Fibroblast of lung (primary cell): ENCODE results near the gene HLF. TPM values are rescaled to one million over a fixed set of nuclear protein-coding genes. Genes with fewer than 3 reads are reported as not detected.

Source experiments
- DNase-seq, 2 donors: peaks; one replicate each; pipeline versions ENCODE4 v3.0.0 to v3.0.0-alpha.2; 2010; ENCODE audit warnings: low read depth in 2 of 2
- H2AFZ ChIP-seq: 2 replicates; pipeline ENCODE4 v1.5.1; 2012; ENCODE audit warnings: low read length, control low read depth, inconsistent platforms
- H3K27ac ChIP-seq: 2 replicates; pipeline ENCODE4 v1.5.1; 2011; ENCODE audit warnings: low read length, control low read depth; ENCODE audit not compliant: insufficient read depth
- H3K27me3 ChIP-seq: 2 replicates; pipeline ENCODE4 v1.5.1; 2011; ENCODE audit warnings: mild to moderate bottlenecking, low read length; ENCODE audit not compliant: control insufficient read depth, insufficient read depth
- H3K36me3 ChIP-seq: 2 replicates; pipeline ENCODE4 v1.5.1; 2011; ENCODE audit warnings: low read length; ENCODE audit not compliant: control insufficient read depth, insufficient read depth
- H3K4me1 ChIP-seq: 2 replicates; pipeline ENCODE4 v1.5.1; 2011; ENCODE audit warnings: low read length; ENCODE audit not compliant: control insufficient read depth, insufficient read depth; ENCODE audit errors: extremely low read depth
- H3K4me2 ChIP-seq: 2 replicates; pipeline ENCODE4 v1.5.1; 2011; ENCODE audit warnings: low read length, control low read depth; ENCODE audit not compliant: insufficient read depth; ENCODE audit errors: extremely low read depth
- H3K4me3 ChIP-seq, 4 experiments: fragments of 200-600 bp in 1 of 4; sonication (generic) in 1 of 4; replicated peaks in 1 of 4; 2 replicates each; pipeline ENCODE4 v1.5.1; 2011 to 2016; ENCODE audit warnings: low read length in 4 of 4, low read depth in 3 of 4, mild to moderate bottlenecking in 3 of 4, control low read depth in 2 of 4, inconsistent platforms in 1 of 4, mixed read lengths in 1 of 4; ENCODE audit not compliant: insufficient read depth in 1 of 4; ENCODE audit errors: control extremely low read depth in 1 of 4
- H3K79me2 ChIP-seq: 2 replicates; pipeline ENCODE4 v1.5.1; 2012; ENCODE audit warnings: mild to moderate bottlenecking, low read length, inconsistent platforms; ENCODE audit not compliant: control insufficient read depth, insufficient read depth
- H3K9ac ChIP-seq: 2 replicates; pipeline ENCODE4 v1.5.1; 2011; ENCODE audit warnings: mild to moderate bottlenecking, low read length, control low read depth; ENCODE audit not compliant: insufficient read depth
- H3K9me3 ChIP-seq: 2 replicates; pipeline ENCODE4 v1.5.1; 2012; ENCODE audit warnings: low read depth, low read length; ENCODE audit not compliant: control insufficient read depth, insufficient read depth
- H4K20me1 ChIP-seq: 2 replicates; pipeline ENCODE4 v1.5.1; 2011; ENCODE audit warnings: low read length; ENCODE audit not compliant: control insufficient read depth, insufficient read depth; ENCODE audit errors: extremely low read depth
- EZH2 ChIP-seq: IDR thresholded peaks from 2 replicates; pipeline ENCODE4 v1.5.1; 2012; ENCODE audit warnings: low read length, control low read depth, mild to moderate bottlenecking; ENCODE audit errors: missing control alignments
- polyA plus RNA-seq, 2 donors: library from polyadenylated mRNA; depleted of rRNA in 1 of 2; stranded (reverse) in 1 of 2; unstranded in 1 of 2; fragments of >200 nt; gene quantifications; 2 replicates each; pipeline ENCODE4 v1.2.1, GENCODE V29; 2011 to 2012; ENCODE audit warnings: missing spikeins in 1 of 2
- total RNA-seq: library from RNA; depleted of rRNA; stranded (reverse); fragments of >200 nt; gene quantifications from 2 replicates; pipeline ENCODE4 v1.2.1, GENCODE V29; 2014
- TF ChIP-seq, protein P1 (sequence below), 2 donors: IDR thresholded peaks in 1 of 2; conservative IDR thresholded peaks in 1 of 2; 1 replicate in 1 of 2; 2 replicates in 1 of 2; pipeline ENCODE4 v1.5.1; 2011 to 2012; ENCODE audit warnings: low read length in 2 of 2, control low read depth in 1 of 2, inconsistent platforms in 1 of 2, low read depth in 1 of 2, mild to moderate bottlenecking in 1 of 2

Gene HLF
- total and polyA plus RNA-seq, 2 donors (not counting 1 experiment from before 2014, with no cell fraction given), result 0.17 to 0.69 TPM

DNA sequence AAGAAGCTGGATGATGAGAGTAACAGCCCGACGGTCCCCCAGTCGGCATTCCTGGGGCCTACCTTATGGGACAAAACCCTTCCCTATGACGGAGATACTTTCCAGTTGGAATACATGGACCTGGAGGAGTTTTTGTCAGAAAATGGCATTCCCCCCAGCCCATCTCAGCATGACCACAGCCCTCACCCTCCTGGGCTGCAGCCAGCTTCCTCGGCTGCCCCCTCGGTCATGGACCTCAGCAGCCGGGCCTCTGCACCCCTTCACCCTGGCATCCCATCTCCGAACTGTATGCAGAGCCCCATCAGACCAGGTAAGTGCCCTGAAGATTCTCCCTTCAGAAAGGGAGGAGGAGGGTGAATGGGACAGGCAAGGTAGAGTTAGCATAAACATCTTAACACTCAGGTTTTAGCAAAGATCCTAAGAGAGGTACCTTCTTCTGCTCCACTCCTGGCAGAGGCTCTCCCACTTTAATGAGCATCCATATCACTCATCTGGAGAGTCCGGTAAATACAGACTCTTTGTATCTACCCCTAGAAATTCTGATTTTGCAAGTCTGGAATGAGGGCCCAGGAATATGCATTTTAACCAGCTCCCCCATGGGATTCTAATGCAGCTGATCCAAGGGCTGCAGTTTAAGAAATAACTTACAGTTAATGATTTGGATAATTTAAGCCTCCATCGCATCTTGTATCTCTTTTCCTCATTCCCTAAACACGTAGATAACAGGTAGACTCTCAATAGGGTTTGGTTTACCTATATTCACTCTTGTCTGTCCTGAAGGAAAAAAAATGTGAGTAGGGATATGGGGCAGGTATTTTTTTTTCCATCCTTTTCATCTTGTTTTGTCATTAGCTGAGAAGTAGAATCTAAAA lies 3.3 kb downstream of the HLF start:
- no peaks in the 10 kb centered on the region for H3K36me3 ChIP-seq
- H3K27ac ChIP-seq, result no peak overlapping the region
- no peak overlapping the region for H2AFZ ChIP-seq
- H3K9me3 ChIP-seq, result no peaks in the 10 kb centered on the region
- no peaks in the 10 kb centered on the region for H3K4me1 ChIP-seq
- peaks cover 42% of the 10 kb centered on the region for H3K27me3 ChIP-seq
- no peak overlapping the region for H3K9ac ChIP-seq
- no peak overlapping the region for H3K4me3 ChIP-seq
- H3K4me2 ChIP-seq, result no peak overlapping the region
- no peak for DNase-seq
- no peaks in the 10 kb centered on the region for H4K20me1 ChIP-seq
- no peaks in the 10 kb centered on the region for H3K79me2 ChIP-seq
- TF ChIP-seq, protein P1, sequence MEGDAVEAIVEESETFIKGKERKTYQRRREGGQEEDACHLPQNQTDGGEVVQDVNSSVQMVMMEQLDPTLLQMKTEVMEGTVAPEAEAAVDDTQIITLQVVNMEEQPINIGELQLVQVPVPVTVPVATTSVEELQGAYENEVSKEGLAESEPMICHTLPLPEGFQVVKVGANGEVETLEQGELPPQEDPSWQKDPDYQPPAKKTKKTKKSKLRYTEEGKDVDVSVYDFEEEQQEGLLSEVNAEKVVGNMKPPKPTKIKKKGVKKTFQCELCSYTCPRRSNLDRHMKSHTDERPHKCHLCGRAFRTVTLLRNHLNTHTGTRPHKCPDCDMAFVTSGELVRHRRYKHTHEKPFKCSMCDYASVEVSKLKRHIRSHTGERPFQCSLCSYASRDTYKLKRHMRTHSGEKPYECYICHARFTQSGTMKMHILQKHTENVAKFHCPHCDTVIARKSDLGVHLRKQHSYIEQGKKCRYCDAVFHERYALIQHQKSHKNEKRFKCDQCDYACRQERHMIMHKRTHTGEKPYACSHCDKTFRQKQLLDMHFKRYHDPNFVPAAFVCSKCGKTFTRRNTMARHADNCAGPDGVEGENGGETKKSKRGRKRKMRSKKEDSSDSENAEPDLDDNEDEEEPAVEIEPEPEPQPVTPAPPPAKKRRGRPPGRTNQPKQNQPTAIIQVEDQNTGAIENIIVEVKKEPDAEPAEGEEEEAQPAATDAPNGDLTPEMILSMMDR (conservative IDR thresholded peaks at IDR 0.05 in 1 of 2, IDR thresholded peaks at IDR 0.05 in 1 of 2; ENCODE audit: low read depth in 1 of 2, low read length in 2 of 2), result no peak
- no peak for TF ChIP-seq EZH2

DNA sequence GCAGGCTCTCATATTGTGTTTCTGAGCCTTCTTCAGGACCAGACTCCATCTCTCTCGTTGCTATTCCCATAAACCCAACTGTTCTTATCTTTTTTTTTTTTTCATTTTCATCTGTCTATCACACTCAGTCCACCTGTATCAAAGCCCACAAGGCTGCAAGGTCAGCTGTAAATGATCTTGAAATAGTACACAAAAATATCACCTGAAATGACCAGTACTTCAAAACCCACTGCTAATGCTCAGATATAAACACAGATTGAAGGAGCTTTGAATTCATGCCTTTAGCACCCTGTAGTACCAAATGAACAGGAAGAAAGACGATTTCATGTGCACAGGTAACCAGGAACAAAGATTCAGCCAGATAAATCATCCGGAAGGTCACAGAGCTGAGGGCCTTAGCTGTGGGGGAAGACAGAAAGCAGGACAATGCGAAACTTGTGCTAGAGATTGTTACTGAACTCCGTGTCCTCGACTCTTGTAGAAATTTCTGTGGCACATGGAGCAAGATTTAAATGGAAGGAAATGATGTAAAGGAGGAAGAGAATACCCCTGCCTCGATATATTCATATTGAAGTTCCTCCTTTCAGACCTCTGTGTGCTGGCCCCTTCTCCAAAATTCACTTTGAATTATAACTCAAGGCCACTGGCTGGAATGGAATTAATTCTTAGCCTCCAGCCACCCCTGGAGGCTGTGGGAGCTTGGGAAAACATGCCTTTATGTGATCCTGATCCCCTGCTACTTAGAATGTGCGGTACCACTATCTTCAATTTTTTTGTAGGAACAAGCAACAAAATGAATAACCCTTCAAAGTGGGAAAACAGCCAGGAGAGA lies 4.1 kb downstream of the HLF start:
- no peaks in the 10 kb centered on the region for H3K79me2 ChIP-seq
- peaks cover 33% of the 10 kb centered on the region for H3K27me3 ChIP-seq
- no peak overlapping the region for H3K27ac ChIP-seq
- no peak overlapping the region for H3K4me2 ChIP-seq
- no peak overlapping the region for H2AFZ ChIP-seq
- no peaks in the 10 kb centered on the region for H3K9me3 ChIP-seq
- no peak for DNase-seq
- no peak overlapping the region for H3K9ac ChIP-seq
- peaks cover 6% of the 10 kb centered on the region for H3K4me1 ChIP-seq
- no peaks in the 10 kb centered on the region for H4K20me1 ChIP-seq
- no peak for TF ChIP-seq EZH2
- TF ChIP-seq, protein P1 (conservative IDR thresholded peaks at IDR 0.05 in 1 of 2, IDR thresholded peaks at IDR 0.05 in 1 of 2; ENCODE audit: low read depth in 1 of 2, low read length in 2 of 2), result no peak
- H3K36me3 ChIP-seq, result no peaks in the 10 kb centered on the region
- H3K4me3 ChIP-seq, result no peak overlapping the region

DNA sequence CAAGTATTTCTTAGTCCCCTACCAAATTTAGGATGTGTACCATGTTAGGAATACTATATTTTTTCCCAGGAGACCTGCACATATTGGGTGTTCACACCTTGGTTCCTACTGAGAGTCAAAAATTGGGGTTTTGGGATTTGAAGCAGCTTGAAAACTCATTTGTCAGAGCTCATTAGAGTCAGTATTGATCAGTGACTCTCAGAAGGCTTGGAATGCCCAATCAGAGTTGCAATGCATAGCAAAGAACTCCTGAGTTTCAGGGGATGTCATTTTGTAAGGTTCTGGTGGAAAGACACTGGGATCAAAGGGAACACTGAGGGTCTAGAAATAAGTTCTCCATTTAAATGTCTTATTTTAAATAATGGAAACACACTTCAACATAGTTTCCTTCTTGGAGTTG lies 5.1 kb downstream of the HLF start:
- no peaks in the 10 kb centered on the region for H3K79me2 ChIP-seq
- H3K27me3 ChIP-seq, result peaks cover 27% of the 10 kb centered on the region

More for the DNA sequence above, 5.1 kb downstream of the HLF start:
- Histone ChIP-seq H3K36me3 (no peaks in the 10 kb centered on the region), H3K4me1 (peaks cover 6% of the 10 kb centered on the region), H4K20me1 (no peaks in the 10 kb centered on the region), H3K9ac (no peak overlapping the region), H3K4me3 (no peak overlapping the region), H2AFZ (no peak overlapping the region), H3K4me2 (no peak overlapping the region), H3K27ac (no peak overlapping the region), H3K9me3 (no peaks in the 10 kb centered on the region)
- TF ChIP-seq, protein P1 (conservative IDR thresholded peaks at IDR 0.05 in 1 of 2, IDR thresholded peaks at IDR 0.05 in 1 of 2; ENCODE audit: low read depth in 1 of 2, low read length in 2 of 2), result no peak
- no peak for TF ChIP-seq EZH2
- no peak for DNase-seq
